SK-N-MC (cell line): ENCODE measurements around the gene MYO18B.

Source experiments
- EZH2 ChIP-seq: fragments of 200-600 bp; sonication (generic); IDR thresholded peaks from one replicate; pipeline ENCODE4 v1.6.1; 2017; ENCODE audit warnings: antibody characterized with exemption
- POLR2AphosphoS5 ChIP-seq: IDR thresholded peaks from 2 replicates; pipeline ENCODE4 v1.6.1; 2012; ENCODE audit warnings: mild to moderate bottlenecking, low read depth, low read length, borderline replicate concordance

- TF ChIP-seq EZH2 (no peak), POLR2AphosphoS5 (no peak)
Observed at GRCh38 chr22:25869771-25870170, 127.8 kb downstream of the MYO18B start.
